Activated CD8-positive, alpha-beta T cell treated with anti-CD3 and anti-CD28 coated beads for 36 hours (primary cell): ENCODE results near the gene STPG4. TPM values are rescaled to one million over a fixed set of nuclear protein-coding genes. Genes with fewer than 3 reads are reported as not detected.

Experiments used
- ATAC-seq: fragments of 200-7000 bp; cut with Tn5 transposase; one replicate; pipeline ENCODE4 v1.10.0; 2021; ENCODE audit warnings: mild to moderate bottlenecking, moderate library complexity
- CTCF ChIA-PET: fragments of 350-600 bp; sonication (Branson Sonifier 250); formaldehyde crosslinking; loops from one replicate; lab custom pipeline; 2021; ENCODE audit warnings: antibody characterized with exemption; lab: Charles Lee
- POLR2A ChIA-PET: fragments of 350-600 bp; sonication (Branson Sonifier 250); formaldehyde crosslinking; loops from one replicate; lab custom pipeline; 2021; ENCODE audit warnings: antibody characterized with exemption; lab: Charles Lee
- DNase-seq: peaks from one replicate; pipeline ENCODE4 v3.0.0-alpha.2; 2020
- H3K27ac Mint-ChIP-seq: one replicate; pipeline ENCODE4 v1.8.0; 2021; ENCODE audit warnings: mild to moderate bottlenecking, mixed read lengths
- H3K27me3 Mint-ChIP-seq: one replicate; pipeline ENCODE4 v1.8.0; 2021; ENCODE audit warnings: mixed read lengths
- H3K36me3 Mint-ChIP-seq: one replicate; pipeline ENCODE4 v1.8.0; 2021; ENCODE audit warnings: low read depth, mixed read lengths
- H3K4me1 Mint-ChIP-seq: one replicate; pipeline ENCODE4 v1.8.0; 2021; ENCODE audit warnings: low read depth, mixed read lengths
- H3K4me3 Mint-ChIP-seq: one replicate; pipeline ENCODE4 v1.8.0; 2021; ENCODE audit warnings: mild to moderate bottlenecking, moderate library complexity, mixed read lengths
- H3K9me3 Mint-ChIP-seq: one replicate; pipeline ENCODE4 v1.8.0; 2021; ENCODE audit warnings: mixed read lengths
- CTCF ChIP-seq: fragments of 200-600 bp; IDR thresholded peaks from one replicate; pipeline ENCODE4 v1.8.0; 2022; ENCODE audit warnings: antibody characterized with exemption, mild to moderate bottlenecking
- intact Hi-C: fragments of 100-400 bp; cut with micrococcal nuclease; formaldehyde crosslinking; loops from one replicate; pipeline ENCODE4 v1.10.0; 2022
- total RNA-seq, 2 experiments: library from RNA; stranded (reverse); gene quantifications; one replicate each; pipeline ENCODE4 v1.2.3, GENCODE V29; 2021

STPG4 gene
- total RNA-seq, 2 experiments from 2014 or later: not detected

GRCh38 chr2:47161475-47161874, 6.4 kb upstream of the STPG4 start:
- DNase-seq (no peak), ATAC-seq (no peak)
- POLR2A ChIA-PET: no interaction called here
- CTCF ChIA-PET: no interaction called here
- Mint-ChIP-seq H3K4me3 (no peak overlapping the region), H3K36me3 (peaks cover 63% of the 10 kb centered on the region), H3K9me3 (no peaks in the 10 kb centered on the region), H3K4me1 (peaks cover 32% of the 10 kb centered on the region), H3K27me3 (no peaks in the 10 kb centered on the region), H3K27ac (peak overlapping the region; percentile 10)
- intact Hi-C loops: no loop called here
- TF ChIP-seq CTCF: no peak

GRCh38 chr2:47160660-47161059, 5.6 kb upstream of the STPG4 start:
- no peak overlapping the region for H3K4me3 Mint-ChIP-seq
- intact Hi-C loops: no loop called here
- no peak for TF ChIP-seq CTCF
- DNase-seq (no peak), ATAC-seq (no peak)
- no peaks in the 10 kb centered on the region for H3K9me3 Mint-ChIP-seq
- H3K4me1 Mint-ChIP-seq: peaks cover 37% of the 10 kb centered on the region
- no peaks in the 10 kb centered on the region for H3K27me3 Mint-ChIP-seq
- no peak overlapping the region for H3K27ac Mint-ChIP-seq
- POLR2A ChIA-PET: no interaction called here
- CTCF ChIA-PET: no interaction called here
- peaks cover 63% of the 10 kb centered on the region for H3K36me3 Mint-ChIP-seq

GRCh38 chr2:47160211-47160610, 5.1 kb upstream of the STPG4 start:
- no peak for ATAC-seq
- intact Hi-C loops: no loop called here

GRCh38 chr2:47159627-47160026, 4.5 kb upstream of the STPG4 start:
- no peak for DNase-seq
- intact Hi-C loops: no loop called here
- CTCF ChIA-PET: no interaction called here
- Mint-ChIP-seq H3K36me3 (peaks cover 52% of the 10 kb centered on the region), H3K4me1 (peaks cover 29% of the 10 kb centered on the region), H3K27me3 (no peaks in the 10 kb centered on the region), H3K9me3 (no peaks in the 10 kb centered on the region), H3K4me3 (no peak overlapping the region), H3K27ac (no peak overlapping the region)
- no peak for TF ChIP-seq CTCF
- no peak for ATAC-seq
- POLR2A ChIA-PET: no interaction called here

More at GRCh38 chr2:47160211-47160610, 5.1 kb upstream of the STPG4 start:
- TF ChIP-seq CTCF: no peak
- ChIA-PET POLR2A (no interaction called here), CTCF (no interaction called here)
- H3K4me3 Mint-ChIP-seq: no peak overlapping the region
- H3K36me3 Mint-ChIP-seq: peaks cover 58% of the 10 kb centered on the region
- H3K27ac Mint-ChIP-seq: no peak overlapping the region
- H3K4me1 Mint-ChIP-seq: peaks cover 35% of the 10 kb centered on the region
- no peaks in the 10 kb centered on the region for H3K9me3 Mint-ChIP-seq
- no peak for DNase-seq
- no peaks in the 10 kb centered on the region for H3K27me3 Mint-ChIP-seq

GRCh38 chr2:47158576-47158975, 3.5 kb upstream of the STPG4 start:
- Mint-ChIP-seq H3K4me3 (no peak overlapping the region), H3K36me3 (peaks cover 49% of the 10 kb centered on the region), H3K9me3 (no peaks in the 10 kb centered on the region), H3K27ac (no peak overlapping the region), H3K4me1 (peaks cover 24% of the 10 kb centered on the region), H3K27me3 (no peaks in the 10 kb centered on the region)
- ATAC-seq (no peak), DNase-seq (no peak)
- ChIA-PET POLR2A (no interaction called here), CTCF (interaction anchor here (0.8 to 1.0 kb wide), 2 partner anchors 10 to 113 kb away, joined by 5 read pairs; no protein-coding TSS in a partner anchor)
- TF ChIP-seq CTCF: no peak
- intact Hi-C loops: no loop called here
